Measurements from ENCODE around the gene SYF2.
"Not testable (repeated sequence)": the region's sequence is repeated elsewhere in the genome, so short reads cannot be mapped to it uniquely, and the experiment has no call there.

Gene SYF2

DNA sequence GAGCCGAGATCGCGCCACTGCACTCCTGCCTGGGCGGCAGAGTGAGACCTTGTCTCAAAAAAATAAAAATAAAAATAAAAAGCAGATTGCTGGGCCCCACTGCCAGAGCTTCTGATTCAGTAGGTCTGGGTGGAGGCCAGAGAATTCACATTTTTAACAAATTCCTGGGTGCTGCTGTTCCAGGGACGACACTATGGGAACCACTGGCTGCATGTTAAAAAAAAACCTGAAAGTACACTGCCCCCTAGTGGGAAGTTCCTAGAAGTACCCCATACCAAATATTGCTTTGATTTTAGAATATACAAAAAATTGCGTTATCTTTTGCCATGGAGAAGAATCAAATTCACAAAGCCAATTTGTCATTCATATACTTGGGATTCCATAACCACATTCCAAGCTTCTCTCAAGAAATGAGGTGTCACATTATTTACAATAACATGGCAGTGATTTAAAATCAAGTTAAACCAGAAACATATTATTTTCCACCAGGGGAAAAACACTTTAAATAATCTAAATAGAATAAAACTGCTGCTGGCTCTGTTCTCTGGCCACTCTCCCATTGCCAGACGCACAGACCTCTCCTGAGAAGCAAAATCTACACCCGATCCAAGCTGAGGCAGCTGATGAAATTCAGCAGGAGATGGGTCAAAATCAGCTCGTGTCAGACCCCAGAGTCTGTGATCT, 27.4 kb downstream of the SYF2 start:
- no peak for DNase-seq

DNA sequence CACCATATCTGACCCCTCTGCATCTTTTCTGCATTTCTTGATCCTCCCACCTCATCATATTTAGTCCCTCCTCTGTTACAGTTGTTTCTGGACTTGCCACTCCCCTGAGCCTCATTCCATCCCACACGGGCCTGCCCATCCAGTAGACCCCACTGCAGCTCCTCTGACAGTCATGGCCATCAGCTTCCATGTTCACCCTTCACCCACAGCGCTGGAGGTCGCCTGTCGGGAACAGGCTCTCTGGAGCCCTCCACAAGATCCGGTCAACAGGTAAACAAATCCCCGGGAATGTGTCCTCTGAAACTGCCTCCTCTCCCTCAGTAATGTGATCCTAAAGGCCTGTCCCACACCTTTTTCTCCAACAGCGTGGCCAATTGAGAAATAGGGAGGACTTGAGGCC, 31.3 kb downstream of the SYF2 start:
- DNase-seq, result no peak

DNA sequence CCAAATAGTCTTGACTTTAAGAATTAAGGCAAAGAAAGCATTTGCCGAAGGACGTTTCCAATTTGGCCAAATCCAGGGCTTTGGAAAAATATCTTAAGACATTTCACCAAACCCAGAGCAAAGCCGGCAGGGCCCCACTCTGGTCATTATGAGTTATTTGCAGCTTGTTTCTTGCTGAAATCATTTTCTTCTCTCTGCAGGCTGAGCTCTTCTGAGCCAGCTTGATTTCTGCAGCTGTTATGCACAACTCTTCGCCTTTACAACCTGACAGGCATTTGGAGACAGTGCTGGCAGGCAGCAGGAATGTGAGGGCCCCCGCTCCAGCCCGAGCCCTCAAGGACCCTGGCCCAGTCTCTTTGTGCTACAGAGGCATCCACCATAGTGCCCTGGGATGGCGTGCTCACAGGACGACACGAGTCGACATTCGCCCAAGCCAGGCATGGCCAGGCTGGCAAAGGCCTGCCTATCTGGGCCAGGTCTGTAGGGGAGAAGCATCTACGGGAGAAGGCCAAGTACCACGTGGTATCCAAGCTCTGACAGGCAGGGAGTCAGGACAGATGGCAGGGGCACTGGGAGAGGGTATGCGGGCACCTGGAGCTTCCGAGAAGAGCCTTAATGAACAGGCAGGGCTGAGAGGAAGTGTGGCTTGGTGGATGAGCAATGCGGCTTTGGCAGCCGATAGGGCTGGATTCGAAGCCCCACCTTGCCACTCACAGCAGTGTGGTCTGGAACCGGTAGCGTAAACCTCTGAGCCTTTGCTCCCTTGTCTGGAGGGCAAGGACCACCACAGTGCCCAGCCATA, 32.3 kb downstream of the SYF2 start:
- DNase-seq, result no peak

DNA sequence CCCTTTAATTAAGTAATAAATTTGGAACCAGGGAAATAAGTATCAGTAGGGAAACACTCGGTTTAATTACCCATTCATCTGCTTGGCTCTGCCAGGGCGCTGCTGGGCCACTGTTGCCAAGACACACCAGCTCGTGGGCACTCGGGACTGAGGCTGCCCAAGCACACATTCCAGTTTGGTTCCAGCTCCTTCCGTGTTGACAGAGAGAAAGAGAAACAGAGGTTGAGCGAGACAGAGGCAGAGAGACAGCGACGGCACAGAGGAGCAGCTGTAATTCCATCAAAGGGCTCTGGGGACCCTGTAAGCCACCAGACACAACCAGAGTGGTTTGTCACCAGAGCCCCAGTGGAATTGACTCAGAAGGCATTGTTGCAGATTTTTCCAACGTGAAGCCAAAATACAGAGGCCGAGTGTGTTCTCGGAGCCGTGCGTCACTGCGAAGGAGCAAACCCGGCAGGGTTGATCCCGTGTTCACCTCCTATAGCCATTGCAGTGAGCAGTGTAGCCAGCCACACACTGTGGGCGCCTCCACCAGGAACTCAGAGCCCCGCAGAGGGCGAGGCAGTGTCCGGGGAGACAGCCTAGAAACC, 33.5 kb downstream of the SYF2 start:
- peak; percentile 80 for DNase-seq

DNA sequence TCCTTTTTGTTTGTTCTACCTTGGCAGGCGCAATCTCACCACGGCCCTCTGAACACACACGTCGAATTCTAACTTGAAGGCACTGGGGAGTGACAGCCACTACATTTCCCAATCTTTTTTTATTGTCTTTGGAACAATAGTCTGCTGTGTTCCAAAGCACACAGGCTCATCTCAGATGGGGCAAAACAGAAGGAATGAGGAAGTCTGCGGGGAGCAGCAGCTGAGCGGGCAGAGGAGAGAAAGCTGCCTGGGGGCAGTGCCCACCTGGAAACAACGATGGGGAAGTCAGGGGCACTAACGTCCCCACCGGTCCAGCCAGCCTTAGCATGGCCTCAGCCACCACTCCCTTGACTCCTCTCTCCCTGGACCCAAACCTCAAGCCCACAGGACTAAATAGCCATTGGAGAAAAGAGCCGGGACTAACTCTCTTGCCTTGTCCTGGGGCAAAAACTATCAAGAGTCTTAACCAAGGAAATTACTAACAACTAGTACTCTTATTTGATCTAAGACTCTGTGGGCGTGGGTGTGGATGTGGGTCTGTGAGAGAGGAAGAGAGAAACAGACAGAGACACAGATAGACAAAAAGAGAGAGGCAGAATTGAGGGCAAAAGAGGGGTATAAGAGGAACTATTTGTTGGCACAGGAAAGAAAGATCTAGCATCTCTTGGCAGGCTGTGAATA, 34.2 kb downstream of the SYF2 start:
- no peak for DNase-seq

DNA sequence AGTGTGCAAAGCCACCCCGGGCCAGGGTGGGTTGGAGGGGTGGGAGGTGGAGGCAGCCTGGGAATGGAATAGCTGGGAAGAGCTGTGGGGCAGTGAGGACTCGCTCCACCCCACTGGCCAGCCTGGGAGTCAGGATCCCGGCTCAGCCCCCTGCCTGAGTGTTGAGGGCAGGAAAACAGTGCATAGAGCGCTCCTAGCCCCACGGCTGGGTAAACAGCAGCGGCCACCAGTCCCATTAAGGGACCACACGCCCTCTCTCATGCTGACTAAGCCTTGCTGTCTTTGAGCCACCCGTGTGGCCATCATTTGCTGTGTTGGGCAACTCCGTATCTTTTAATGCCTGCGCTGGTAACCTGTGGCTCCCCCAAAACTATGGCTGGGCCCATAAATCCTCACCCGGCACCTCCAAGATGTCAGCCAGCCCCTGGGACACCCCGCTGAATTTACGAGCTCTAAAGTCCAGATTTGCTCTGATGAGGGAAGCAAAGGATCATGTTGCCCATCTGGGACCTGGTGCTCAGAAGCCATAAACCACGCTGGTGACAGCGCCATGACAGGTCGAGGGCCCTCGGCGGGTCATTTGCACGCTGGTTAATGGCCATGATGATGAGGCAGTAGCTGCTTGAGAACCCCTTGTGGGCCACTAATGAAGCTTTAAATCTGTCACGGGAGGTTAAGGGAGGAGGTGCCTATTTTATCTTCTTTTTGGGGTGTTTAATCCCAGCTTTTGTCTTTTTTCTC, 34.9 kb downstream of the SYF2 start:
- peak; percentile 78 for DNase-seq

DNA sequence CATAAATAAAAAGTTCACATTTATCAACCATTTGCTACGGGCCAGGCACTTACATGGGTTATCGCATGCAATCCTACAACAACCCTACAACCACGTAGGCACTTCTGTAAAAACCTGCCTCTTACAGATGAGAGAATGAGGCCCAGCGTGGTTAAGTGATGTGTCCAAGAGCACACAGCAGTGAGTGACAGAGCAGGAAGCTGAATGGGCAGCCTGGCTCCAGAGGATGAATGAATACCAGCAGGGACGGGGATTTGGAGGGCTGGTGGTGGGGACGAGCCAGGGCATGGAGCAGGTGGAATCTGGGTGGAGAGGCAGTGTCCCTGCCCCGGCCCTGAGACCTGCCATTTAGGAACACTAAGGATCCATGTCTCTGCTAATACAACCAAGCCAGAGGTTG, 35.5 kb downstream of the SYF2 start:
- DNase-seq, result no peak

DNA sequence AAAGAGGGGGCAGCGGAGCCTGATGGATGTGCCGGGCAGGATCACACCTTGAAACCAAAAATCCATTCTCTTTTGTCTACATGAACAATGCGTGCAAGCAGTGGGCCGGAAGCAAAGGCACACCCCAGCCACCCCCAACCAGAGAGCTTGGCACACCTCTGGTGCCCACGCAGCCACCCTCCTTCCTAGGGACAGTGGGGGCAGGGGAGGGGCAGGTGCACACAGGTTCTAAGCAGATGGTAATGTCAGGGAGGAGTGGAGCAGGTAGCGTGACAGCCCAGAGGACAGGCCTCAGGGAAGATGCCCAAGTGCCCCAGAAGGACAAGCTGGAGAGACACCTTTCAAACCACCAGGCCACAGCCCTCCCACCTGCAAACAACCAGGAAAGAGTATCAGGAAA, 36.5 kb downstream of the SYF2 start:
- DNase-seq, result peak; percentile 93

DNA sequence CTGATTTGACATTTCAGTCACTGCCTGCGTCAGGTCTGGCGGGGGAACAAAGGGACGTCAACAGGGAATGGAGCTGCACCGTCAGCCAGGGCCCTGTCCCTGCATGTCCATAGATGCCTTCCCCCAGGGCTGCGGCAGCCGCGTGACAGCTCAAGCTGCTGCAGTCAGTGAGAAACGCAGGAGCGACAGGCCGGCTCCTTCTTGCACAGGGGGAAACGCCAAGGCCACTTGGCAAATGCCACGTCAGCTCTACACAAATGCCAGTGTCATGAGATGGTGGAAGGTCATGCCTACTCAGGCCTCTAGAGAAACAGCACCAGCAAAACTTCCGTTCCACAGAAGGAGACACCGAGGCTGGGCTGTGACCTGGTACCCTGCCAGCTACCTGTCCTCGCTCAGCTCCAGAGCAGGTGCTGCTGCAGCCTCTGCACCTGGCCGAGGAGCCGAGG, 37.7 kb downstream of the SYF2 start:
- peak; percentile 57 for DNase-seq

DNA sequence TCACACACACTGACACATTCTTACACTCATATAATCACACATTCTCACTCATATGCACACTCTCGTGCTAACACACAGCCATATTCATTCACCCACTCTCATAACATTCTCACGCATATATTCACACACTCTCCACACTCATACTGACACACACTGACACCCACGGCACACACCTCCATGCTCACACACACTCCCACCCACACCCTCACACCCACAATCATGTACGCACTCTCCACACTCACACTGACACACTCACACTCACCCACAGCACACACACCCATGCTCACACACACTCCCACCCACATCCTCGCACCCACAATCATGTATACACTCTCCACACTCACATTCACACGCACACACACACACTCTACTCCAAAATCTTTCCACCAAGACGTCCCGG, 38.2 kb downstream of the SYF2 start:
- DNase-seq, result no peak

DNA sequence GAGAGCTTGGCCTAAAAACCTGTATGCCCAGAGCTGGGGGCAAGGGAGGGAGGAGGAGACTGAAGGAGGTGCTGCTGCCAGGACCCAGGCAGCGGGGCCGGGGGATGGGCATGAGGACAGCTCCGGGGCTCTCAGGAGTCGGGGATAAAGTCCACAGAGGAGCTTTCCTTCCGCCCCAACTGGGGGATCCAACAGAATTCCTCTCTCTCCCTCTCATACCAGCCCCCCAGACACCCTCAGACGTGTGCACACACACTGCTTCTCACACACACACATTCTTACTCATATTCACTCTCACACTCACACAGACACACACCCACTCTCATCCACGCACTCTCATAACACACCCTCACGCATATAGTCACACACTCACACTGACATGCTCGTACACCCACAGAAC, 39.1 kb downstream of the SYF2 start:
- DNase-seq, result no peak

DNA sequence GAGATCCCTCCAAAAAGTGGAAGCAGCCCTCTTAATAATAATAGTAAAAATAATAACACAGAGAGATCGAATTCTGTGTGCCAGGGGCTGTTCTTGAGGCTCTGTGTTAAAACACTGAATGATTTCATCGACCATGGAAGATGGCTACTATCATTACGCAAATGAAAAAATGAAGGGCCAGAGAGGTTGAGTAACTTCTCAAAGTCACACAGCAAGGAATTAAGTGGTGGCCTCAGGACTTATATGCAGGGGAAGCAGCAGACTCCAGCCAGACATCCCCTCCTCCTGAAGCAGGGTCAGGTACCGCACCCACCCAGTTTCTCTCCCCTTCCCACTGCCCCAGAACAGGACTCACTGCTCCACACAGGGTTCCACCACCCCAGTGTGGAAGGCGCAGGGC, 40.1 kb downstream of the SYF2 start:
- DNase-seq, result no peak

DNA sequence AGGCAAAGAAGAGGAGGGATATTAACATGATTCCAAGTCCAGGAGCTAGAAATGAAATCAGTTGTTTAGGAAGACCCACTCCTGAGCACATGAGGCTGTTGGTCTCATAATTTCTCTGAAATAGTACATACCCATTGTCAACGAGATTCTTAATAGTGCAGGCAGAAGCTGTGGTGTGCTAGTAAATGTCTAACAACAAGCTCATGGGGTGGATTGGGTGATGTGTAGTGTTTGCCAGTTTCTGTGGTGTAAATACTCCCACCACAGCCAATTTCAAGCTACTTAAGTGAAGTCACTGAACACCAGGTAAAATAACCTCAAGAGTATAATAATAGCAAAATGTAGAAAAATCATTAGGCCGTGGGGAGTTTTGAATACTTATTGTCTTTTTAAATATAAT, 42.0 kb downstream of the SYF2 start:
- DNase-seq, result no peak

DNA sequence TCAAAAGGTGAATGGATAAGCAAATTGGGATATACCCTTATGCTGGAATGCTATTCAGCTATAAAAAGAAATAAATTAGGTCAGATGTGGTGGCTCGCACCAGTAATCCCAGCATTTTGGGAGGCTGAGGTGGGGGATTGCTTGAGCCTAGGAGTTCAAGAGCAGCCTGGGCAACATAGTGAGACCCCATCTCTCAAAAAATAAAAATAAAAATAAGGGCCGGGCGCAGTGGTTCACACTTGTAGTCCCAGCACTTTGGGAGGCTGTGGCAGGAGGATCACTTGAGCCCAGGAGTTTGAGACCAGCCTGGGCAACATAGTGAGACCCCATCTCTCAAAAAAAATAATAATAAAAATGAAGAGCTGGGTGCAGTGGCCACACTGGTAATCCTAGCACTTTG, 44.4 kb downstream of the SYF2 start:
- not testable (repeated sequence) for DNase-seq

DNA sequence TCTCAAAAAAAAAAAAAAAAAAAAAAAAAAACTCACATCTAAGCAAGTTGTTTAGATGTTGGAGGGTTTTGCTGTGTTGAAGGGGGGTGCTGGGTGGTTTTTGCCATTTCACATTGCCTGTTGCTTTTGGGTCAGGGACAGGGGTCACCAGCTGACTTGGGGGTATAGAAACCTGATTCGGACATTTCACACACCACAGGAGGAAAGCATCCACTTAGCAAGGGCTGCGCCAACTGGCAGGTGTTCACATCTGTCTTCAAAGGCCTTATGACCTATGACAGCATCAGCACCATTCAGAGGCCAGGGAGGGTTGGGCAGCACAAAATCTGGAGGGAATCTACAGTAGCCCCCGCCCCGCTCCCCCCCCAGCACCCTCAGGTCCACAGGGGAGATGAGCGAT, 45.2 kb downstream of the SYF2 start:
- DNase-seq, result no peak

DNA sequence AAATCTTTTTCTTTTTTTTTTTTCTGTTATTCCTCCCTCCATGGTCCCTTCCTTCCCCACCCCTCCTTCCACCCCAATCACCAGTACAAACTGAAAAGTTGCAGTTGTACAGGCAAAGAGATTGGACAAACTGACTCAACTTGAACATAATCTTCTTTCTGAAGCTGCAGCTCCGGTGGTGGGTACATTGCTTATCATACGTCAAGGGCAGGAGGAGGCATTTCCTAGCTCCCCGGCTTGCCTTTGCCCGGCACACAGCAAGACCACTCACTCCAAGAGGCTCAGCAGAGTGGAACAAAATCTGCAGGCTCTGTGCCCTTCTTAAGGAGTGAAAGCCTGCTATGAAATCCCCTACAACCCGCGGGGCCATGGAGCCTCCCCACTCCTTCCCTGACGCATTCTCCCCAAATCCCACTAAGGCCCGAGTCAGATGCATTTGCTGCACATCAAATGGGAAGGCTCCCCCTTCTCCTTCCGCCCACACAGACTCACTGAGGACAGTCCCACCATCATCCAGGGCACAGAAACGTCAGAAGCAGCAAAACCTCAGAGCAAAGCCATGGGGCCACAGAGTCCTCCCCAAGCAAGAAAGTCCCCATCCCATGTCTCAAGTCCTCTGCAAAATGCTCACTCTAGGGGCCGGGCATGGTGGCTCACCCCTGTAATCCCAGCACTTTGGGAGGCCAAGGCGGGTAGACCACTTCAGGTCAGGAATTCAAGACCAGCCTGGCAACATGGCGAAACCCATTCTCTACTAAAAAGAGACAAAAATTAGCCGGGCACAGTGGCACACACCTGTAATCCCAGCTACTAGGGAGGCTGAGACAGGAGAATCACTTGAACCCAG, 45.9 kb downstream of the SYF2 start:
- DNase-seq, result no peak

DNA sequence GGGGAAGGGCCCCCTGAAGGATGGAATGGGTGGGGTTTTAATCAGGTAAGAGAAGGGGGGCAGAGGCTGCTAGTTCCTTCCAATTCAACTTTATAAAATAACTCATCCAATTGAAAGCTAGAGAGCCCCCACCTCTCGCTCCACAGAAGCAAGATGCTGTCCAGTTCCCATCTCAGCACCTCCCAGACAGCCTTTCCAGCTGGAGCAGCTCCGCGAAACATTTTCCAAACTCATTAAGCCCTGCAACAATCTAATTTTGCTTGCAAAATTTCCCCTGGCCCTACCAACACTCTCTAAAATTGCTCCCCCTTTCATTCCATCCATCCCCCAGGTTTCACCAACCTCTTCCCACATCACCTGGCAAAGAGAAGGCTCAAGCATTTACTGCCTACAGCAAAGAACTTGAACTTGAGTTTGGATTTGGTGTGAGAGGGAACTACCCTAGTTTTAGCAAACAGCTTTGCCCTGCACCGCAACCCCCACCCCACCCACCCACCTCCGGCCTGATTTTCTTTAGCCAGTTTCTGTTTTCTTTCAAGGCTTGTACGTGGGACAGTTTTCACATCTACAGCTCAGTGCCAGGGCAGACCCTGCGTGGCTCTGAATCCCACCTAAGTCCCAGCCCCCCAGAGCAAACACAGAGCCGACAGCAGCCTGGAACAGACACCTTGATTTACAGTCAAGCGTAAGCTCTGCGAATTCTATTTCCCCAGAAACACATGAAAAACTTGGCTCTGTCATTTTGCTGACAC, 46.7 kb downstream of the SYF2 start:
- no peak for DNase-seq

DNA sequence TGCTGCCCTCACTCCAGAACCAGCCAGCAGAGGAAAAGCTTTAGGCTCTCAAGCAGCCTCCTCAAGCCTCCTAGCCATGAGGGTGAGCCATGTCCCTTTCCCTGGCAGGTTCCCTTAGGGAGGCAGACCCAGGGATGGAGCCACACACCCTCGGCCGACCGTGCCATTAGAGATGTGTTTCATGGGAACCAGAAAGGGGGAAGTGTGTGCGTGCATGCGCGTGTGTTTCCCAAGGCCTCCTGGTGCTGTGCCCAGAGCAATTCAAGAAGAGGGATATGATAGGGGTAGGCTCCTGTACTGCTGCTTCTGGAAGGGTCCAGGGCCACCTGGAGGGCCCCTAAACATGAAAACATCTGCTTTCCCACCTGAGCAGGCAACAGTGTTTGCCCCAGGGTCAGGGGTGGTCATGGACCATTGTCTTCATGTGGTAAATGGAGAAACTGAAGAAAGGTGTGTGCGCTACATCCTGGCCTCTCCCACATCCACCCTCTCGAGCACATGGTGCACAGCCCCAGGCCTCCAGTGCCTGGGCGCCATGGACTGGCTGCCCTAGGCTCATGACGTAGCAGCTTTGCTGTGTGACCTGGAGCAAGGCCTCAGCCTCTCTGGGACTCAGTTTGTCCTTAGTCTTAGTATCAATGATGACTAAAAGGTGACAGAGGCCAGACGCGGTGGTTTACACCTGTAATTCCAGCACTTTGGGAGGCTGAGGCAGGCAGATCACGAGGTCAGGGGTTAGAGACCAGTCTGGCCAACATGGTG, 48.1 kb downstream of the SYF2 start:
- no peak for DNase-seq

DNA sequence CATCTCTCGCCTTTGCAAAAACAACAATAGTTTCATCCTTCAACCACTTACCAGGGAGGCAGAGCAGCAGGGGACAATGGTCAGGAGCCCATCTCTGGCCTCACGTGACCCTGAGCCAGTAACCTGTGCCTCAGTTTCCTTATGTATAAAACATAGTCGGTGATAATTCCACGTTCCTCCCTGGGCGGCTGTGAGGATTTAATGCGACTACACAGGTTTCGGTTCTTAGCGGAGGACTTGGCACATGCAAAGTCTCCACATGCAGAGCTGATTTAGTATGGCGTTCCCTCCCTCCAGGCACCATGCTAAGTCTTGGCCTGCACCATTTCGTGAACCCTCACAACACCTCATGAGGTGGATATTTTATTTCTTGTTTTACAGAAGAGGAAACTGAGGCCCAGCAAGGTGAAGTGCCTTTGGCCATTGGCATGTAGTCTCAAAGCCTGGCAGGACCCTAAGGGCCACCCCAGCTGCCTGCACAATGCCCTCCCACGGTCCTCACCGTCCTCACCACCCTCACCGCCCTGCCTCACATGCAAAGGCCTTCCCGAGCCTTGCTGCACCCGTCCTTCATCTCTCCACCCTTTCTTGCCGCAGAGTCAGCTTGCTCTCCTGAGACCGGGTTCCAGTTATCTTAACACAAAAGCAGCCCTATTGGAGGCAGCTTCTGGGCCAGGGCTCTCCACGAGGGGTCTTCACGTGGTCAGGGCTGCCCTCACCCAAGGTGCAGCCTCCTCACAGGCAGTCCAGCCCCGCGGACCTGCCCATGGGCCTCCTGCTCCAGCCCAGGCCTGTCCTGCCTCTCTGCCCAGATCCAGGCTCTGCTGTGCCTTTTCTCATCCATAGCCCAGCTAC, 48.9 kb downstream of the SYF2 start:
- DNase-seq, result no peak
